Measurements from ENCODE around the gene UAP1L1.

The UAP1L1 gene

DNA sequence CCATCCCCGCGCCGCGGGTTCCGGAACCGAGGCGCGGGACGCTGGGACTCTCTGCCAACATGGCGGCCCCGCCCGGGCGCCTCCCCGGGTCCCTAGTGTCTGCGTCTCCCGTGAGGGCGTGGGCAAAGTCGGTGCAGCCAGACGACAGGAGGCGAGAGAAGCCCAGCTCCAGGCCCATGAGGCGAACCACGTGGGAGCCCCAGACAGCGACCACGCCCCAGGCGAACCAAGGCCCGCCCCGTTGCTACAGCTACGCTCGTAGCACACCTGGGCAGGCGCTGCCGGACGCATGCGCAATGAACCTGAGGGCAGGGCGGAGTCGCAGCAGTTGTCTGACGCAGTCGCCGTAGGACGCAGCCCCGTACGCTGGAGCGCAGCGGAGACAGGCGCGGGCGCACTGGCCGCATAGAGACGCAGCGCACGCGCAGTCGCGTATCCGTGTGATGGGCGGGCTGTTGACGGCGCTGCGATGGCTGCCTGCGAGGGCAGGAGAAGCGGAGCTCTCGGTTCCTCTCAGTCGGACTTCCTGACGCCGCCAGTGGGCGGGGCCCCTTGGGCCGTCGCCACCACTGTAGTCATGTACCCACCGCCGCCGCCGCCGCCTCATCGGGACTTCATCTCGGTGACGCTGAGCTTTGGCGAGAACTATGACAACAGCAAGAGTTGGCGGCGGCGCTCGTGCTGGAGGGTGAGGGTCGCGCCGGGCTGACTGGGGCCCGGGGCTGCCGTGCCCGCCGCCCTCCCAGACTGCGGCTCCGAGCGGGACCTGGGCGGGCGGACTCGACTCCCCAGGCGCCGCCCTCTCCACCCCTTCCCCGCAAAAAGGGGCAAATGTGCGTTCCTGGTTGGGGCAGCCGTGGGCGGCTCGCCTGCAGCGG, 9.5 kb downstream of the UAP1L1 start, which contains the start of gene MAN1B1 (continued):
- TF ChIP-seq, protein P1, sequence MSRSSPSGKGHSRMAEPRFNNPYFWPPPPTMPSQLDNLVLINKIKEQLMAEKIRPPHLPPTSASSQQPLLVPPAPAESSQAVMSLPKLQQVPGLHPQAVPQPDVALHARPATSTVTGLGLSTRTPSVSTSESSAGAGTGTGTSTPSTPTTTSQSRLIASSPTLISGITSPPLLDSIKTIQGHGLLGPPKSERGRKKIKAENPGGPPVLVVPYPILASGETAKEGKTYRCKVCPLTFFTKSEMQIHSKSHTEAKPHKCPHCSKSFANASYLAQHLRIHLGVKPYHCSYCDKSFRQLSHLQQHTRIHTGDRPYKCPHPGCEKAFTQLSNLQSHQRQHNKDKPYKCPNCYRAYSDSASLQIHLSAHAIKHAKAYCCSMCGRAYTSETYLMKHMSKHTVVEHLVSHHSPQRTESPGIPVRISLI (tag by site-specific recombination; IDR thresholded peaks at IDR 0.05): no peak
- TF ChIP-seq ZNF596 (tag by site-specific recombination; IDR thresholded peaks at IDR 0.05) (no peak), ZNF121 (tag by site-specific recombination; IDR thresholded peaks at IDR 0.05) (no peak), ZNF658 (tag by site-specific recombination; IDR thresholded peaks at IDR 0.05) (no peak), ZNF664 (tag by site-specific recombination; IDR thresholded peaks at IDR 0.05) (no peak), ZNF37A (tag by site-specific recombination; IDR thresholded peaks at IDR 0.05) (no peak), KLF7 (tag by site-specific recombination; IDR thresholded peaks at IDR 0.05; ENCODE audit: borderline replicate concordance) (peak; percentile 71; the same call in 1 of the 2 replicates), ZNF549 (tag by site-specific recombination; IDR thresholded peaks at IDR 0.05) (no peak), ZNF529 (tag by site-specific recombination; IDR thresholded peaks at IDR 0.05; ENCODE audit: insufficient replicate concordance) (no peak), ZNF23 (tag by site-specific recombination; IDR thresholded peaks at IDR 0.05; ENCODE audit: borderline replicate concordance) (no peak), ZNF513 (tag by site-specific recombination; IDR thresholded peaks at IDR 0.05) (no peak), TCF7L2 (IDR thresholded peaks at IDR 0.05; ENCODE audit: borderline replicate concordance, low read depth, low read length) (no peak), ZNF837 (tag by site-specific recombination; IDR thresholded peaks at IDR 0.05) (no peak), ZEB2 (tag by site-specific recombination; IDR thresholded peaks at IDR 0.05) (peak; percentile 72; the same call in 1 of the 2 replicates), ZNF266 (tag by site-specific recombination; IDR thresholded peaks at IDR 0.05; ENCODE audit: low read depth) (no peak), MEIS1 (CRISPR knock-in tag; IDR thresholded peaks at IDR 0.05; ENCODE audit: borderline replicate concordance) (no peak)
- TF ChIP-seq, protein P2, sequence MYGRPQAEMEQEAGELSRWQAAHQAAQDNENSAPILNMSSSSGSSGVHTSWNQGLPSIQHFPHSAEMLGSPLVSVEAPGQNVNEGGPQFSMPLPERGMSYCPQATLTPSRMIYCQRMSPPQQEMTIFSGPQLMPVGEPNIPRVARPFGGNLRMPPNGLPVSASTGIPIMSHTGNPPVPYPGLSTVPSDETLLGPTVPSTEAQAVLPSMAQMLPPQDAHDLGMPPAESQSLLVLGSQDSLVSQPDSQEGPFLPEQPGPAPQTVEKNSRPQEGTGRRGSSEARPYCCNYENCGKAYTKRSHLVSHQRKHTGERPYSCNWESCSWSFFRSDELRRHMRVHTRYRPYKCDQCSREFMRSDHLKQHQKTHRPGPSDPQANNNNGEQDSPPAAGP (tag by site-specific recombination; IDR thresholded peaks at IDR 0.05): peak; percentile 53

DNA sequence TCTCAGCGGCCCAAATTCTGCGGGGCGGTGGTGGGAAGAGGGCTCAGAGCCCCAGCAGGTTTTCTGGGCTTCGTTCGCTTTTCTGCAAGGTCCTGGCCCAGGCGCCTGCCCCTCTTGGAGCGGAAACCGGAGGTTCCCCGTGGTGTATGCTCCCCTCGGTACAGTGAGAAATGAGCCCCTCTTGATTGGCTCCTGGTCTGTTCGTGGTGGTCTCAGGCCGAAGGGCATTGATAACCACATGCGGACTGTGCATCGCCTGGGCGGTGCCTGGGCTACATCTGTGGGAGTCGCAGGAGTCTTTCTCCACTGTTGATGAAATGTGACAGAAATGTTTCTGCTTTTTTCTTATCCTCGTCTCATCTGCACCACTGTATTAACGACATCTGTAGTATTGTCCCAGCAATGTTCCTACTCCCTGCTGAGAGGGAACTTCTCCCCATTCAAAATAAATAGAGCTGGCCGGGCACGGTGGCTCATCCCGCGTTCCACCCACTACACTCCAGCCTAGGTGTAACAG, 10.2 kb downstream of the UAP1L1 start:
- H3K4me1 ChIP-seq (ENCODE audit: control insufficient read depth, insufficient read depth, low read length): 0 out of 2 replicates have a peak, but pooled peaks cover 3% of the 10 kb centered on the region
- H3K27ac ChIP-seq (ENCODE audit: extremely low read depth, low read depth, low read length): peak overlapping the region; percentile 70; the same call in 1 of the 2 replicates
- H3K36me3 ChIP-seq (ENCODE audit: control insufficient read depth in 2 of 2, insufficient read depth in 1 of 2, low read length in 2 of 2): peaks cover 0 to 43% of the 10 kb centered on the region in 2 experiments; a peak in 2 of 3 replicates
- no peaks in the 10 kb centered on the region for H3K9me3 ChIP-seq (ENCODE audit: control insufficient read depth, insufficient read depth, low read depth, low read length)
- ChIA-PET POLR2A (interaction anchor here (0.7 to 7.8 kb wide), 29 partner anchors 8 to 517 kb away, joined by 3 to 137 read pairs (median 5); partner anchors contain the start of genes ANAPC2, NELFB, NPDC1 and NSMF), CTCF (interaction anchor here (0.6 to 3.3 kb wide), 14 partner anchors 11 to 197 kb away, joined by 3 to 26 read pairs (median 4); partner anchors contain the start of genes RNF224 and UAP1L1)
- H3K4me3 ChIP-seq (ENCODE audit: low read depth, low read length): peak overlapping the region; percentile 57
- TF ChIP-seq ZNF157 (tag by site-specific recombination; IDR thresholded peaks at IDR 0.05) (no peak), ZNF585B (tag by site-specific recombination; IDR thresholded peaks at IDR 0.05) (no peak), ZNF335 (tag by site-specific recombination; conservative IDR thresholded peaks at IDR 0.05) (peak; percentile 17), ZNF626 (tag by site-specific recombination; IDR thresholded peaks at IDR 0.05) (no peak), ZBTB20 (tag by site-specific recombination; IDR thresholded peaks at IDR 0.05) (peak; percentile 66; the same call in 1 of the 2 replicates), ZNF350 (tag by site-specific recombination; IDR thresholded peaks at IDR 0.05) (no peak), HOXD13 (CRISPR knock-in tag; IDR thresholded peaks at IDR 0.05; ENCODE audit: borderline replicate concordance) (no peak), ZNF747 (tag by site-specific recombination; IDR thresholded peaks at IDR 0.05) (no peak), ZNF768 (tag by site-specific recombination; IDR thresholded peaks at IDR 0.05) (no peak), ZNF223 (tag by site-specific recombination; IDR thresholded peaks at IDR 0.05) (no peak), KLF8 (tag by site-specific recombination; IDR thresholded peaks at IDR 0.05) (no peak), ZNF76 (tag by site-specific recombination; IDR thresholded peaks at IDR 0.05; ENCODE audit: borderline replicate concordance, low read depth) (peak; percentile 26; the same call in 1 of the 2 replicates)
- TF ChIP-seq, protein P2 (tag by site-specific recombination; IDR thresholded peaks at IDR 0.05): no peak
- TF ChIP-seq, protein P3, sequence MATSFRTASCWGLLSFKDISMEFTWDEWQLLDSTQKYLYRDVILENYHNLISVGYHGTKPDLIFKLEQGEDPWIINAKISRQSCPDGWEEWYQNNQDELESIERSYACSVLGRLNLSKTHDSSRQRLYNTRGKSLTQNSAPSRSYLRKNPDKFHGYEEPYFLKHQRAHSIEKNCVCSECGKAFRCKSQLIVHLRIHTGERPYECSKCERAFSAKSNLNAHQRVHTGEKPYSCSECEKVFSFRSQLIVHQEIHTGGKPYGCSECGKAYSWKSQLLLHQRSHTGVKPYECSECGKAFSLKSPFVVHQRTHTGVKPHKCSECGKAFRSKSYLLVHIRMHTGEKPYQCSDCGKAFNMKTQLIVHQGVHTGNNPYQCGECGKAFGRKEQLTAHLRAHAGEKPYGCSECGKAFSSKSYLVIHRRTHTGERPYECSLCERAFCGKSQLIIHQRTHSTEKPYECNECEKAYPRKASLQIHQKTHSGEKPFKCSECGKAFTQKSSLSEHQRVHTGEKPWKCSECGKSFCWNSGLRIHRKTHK (tag by site-specific recombination; IDR thresholded peaks at IDR 0.05): no peak
